ENCODE measurements around the gene ISG20.

DNA sequence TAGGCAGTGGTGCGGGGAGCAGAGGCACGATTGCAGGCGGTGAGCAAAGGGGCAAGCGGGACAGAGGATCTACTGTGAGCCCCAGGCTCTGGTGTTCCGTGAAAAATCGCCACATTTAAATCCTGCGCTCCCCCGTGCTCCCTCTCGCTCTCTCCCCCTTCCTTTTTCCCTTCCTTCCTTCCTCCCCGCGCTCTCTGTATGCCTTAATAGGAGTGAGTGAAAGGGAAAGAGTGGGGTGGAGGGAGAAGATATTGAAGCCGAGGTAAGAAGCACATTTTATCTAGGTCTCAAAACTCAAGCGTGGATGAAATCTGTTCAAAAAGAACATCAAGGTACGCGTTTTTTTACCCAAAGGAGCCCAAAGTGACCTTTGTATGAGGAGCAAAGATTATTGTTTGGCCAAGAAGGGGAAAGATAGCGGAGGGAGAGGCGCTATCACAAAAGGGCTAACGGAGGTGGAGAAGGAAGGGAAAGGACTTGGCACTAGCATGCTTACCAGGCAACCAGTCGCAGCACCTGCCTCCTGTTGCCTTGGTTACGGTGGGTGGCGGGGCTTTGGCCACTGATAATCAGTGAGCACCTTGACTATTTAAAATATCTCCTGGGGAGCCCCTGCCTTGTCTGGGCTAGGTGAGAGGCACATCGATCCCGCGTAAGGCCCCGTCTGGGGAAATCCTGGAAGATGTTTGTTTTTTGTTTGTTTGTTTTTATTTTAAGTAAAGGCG is 32.6 kb upstream of the ISG20 start:
- TF ChIP-seq, protein P1, sequence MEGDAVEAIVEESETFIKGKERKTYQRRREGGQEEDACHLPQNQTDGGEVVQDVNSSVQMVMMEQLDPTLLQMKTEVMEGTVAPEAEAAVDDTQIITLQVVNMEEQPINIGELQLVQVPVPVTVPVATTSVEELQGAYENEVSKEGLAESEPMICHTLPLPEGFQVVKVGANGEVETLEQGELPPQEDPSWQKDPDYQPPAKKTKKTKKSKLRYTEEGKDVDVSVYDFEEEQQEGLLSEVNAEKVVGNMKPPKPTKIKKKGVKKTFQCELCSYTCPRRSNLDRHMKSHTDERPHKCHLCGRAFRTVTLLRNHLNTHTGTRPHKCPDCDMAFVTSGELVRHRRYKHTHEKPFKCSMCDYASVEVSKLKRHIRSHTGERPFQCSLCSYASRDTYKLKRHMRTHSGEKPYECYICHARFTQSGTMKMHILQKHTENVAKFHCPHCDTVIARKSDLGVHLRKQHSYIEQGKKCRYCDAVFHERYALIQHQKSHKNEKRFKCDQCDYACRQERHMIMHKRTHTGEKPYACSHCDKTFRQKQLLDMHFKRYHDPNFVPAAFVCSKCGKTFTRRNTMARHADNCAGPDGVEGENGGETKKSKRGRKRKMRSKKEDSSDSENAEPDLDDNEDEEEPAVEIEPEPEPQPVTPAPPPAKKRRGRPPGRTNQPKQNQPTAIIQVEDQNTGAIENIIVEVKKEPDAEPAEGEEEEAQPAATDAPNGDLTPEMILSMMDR (IDR thresholded peaks at IDR 0.05) = no peak
- TF ChIP-seq EZH2phosphoT487 (IDR thresholded peaks at IDR 0.05) = no peak
- TF ChIP-seq EZH2 (IDR thresholded peaks at IDR 0.05) = no peak
